ENCODE measurements around the gene DCBLD2. TPM values are rescaled to one million over a fixed set of nuclear protein-coding genes. Genes with fewer than 3 reads are reported as not detected.

DCBLD2 gene
- total and polyA plus RNA-seq, 2 experiments from 2014 or later = 68.3 to 203 TPM

DNA sequence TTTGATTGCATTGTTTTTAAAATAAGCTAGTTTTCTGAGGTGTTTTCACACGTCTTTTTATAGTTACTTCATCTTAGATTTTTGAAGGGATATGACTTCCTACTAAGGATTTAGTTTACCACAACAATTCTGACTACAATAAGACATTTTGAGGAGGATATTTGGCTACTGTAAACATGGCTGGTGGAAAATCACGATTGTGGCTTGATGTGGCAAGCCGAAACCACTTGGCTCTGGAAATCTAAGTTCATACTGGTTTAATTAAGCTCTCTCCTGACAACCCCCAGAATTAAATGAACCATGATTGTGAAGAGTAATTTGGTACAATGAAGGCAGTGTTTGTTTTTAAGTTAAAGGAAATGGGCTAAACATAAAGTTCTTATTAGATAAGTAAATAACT lies 107.5 kb downstream of the DCBLD2 start:
- WGBS, 2 experiments (ENCODE audit: low coverage in 1 of 2, low lambda C conversion rate in 2 of 2, missing lambda C conversion rate in 2 of 2) = 16 to 22% methylated on average over 3 of the region's 3 CpGs
- H3K27me3 ChIP-seq (replicated peaks; ENCODE audit: insufficient read depth) = no peaks in the 10 kb centered on the region
- H3F3A ChIP-seq (ENCODE audit: insufficient read depth) = peaks cover 93% of the 10 kb centered on the region
- no peaks in the 10 kb centered on the region for H3K9me2 ChIP-seq (ENCODE audit: insufficient read depth)
- TF ChIP-seq EZH2 (IDR thresholded peaks at IDR 0.05; ENCODE audit: insufficient read depth, poor library complexity, severe bottlenecking) = no peak
- no peak for TF ChIP-seq EZH2phosphoT487 (IDR thresholded peaks at IDR 0.05; ENCODE audit: insufficient read depth, low read depth)
- no peak overlapping the region for H2AFZ ChIP-seq
- H3K27ac ChIP-seq = no peak overlapping the region
- no peak overlapping the region for H3K9ac ChIP-seq
- no peak overlapping the region for H3K4me3 ChIP-seq
- in situ Hi-C loops (cut with MboI) = no loop called here
- DNase-seq = peak; percentile 26
- no peaks in the 10 kb centered on the region for H3K9me3 ChIP-seq (ENCODE audit: low read depth)
- no peak overlapping the region for H3K4me2 ChIP-seq (ENCODE audit: unreplicated experiment)
- no peaks in the 10 kb centered on the region for H3K79me2 ChIP-seq (ENCODE audit: insufficient read depth)
- peaks cover 44% of the 10 kb centered on the region for H3K36me3 ChIP-seq (ENCODE audit: low read depth)
- 0 out of 2 replicates have a peak, but pooled peaks cover 7% of the 10 kb centered on the region for H3K4me1 ChIP-seq (ENCODE audit: insufficient read depth)
- H4K20me1 ChIP-seq (ENCODE audit: insufficient read depth) = no peaks in the 10 kb centered on the region

GRCh38 chr3:98791341-98792325 lies 109.9 kb downstream of the DCBLD2 start:
- no peaks in the 10 kb centered on the region for H4K20me1 ChIP-seq (ENCODE audit: insufficient read depth)
- no peak overlapping the region for H3K27ac ChIP-seq
- H3K36me3 ChIP-seq (ENCODE audit: low read depth) = peaks cover 22% of the 10 kb centered on the region
- H3K9me3 ChIP-seq (ENCODE audit: low read depth) = no peaks in the 10 kb centered on the region
- no peak overlapping the region for H3K9ac ChIP-seq
- WGBS, 2 experiments (ENCODE audit: low coverage in 1 of 2, low lambda C conversion rate in 2 of 2, missing lambda C conversion rate in 2 of 2) = 77 to 78% methylated on average over 7 of the region's 7 CpGs
- H3F3A ChIP-seq (ENCODE audit: insufficient read depth) = peaks cover 94% of the 10 kb centered on the region
- no peak overlapping the region for H3K4me3 ChIP-seq
- TF ChIP-seq EZH2 (IDR thresholded peaks at IDR 0.05; ENCODE audit: insufficient read depth, poor library complexity, severe bottlenecking) (no peak), EZH2phosphoT487 (IDR thresholded peaks at IDR 0.05; ENCODE audit: insufficient read depth, low read depth) (no peak)
- peaks cover 10% of the 10 kb centered on the region for H3K4me1 ChIP-seq (ENCODE audit: insufficient read depth)
- in situ Hi-C loops (cut with MboI) = no loop called here
- DNase-seq = peak; percentile 34
- H2AFZ ChIP-seq = no peak overlapping the region
- H3K79me2 ChIP-seq (ENCODE audit: insufficient read depth) = no peaks in the 10 kb centered on the region
- no peaks in the 10 kb centered on the region for H3K9me2 ChIP-seq (ENCODE audit: insufficient read depth)
- H3K4me2 ChIP-seq (ENCODE audit: unreplicated experiment) = no peak overlapping the region
- H3K27me3 ChIP-seq (replicated peaks; ENCODE audit: insufficient read depth) = no peaks in the 10 kb centered on the region

GRCh38 chr3:98788651-98789050 lies 112.8 kb downstream of the DCBLD2 start:
- TF ChIP-seq EZH2 (IDR thresholded peaks at IDR 0.05; ENCODE audit: insufficient read depth, poor library complexity, severe bottlenecking) (no peak), EZH2phosphoT487 (IDR thresholded peaks at IDR 0.05; ENCODE audit: insufficient read depth, low read depth) (no peak)
- peak; percentile 14 for DNase-seq
- Histone ChIP-seq H3K4me2 (ENCODE audit: unreplicated experiment) (no peak overlapping the region), H3K4me1 (ENCODE audit: insufficient read depth) (peaks cover 31% of the 10 kb centered on the region), H3K9ac (no peak overlapping the region), H3K4me3 (no peak overlapping the region), H3K36me3 (ENCODE audit: low read depth) (no peaks in the 10 kb centered on the region), H3K27me3 (replicated peaks; ENCODE audit: insufficient read depth) (no peaks in the 10 kb centered on the region), H3K27ac (no peak overlapping the region), H3F3A (ENCODE audit: insufficient read depth) (peaks cover 92% of the 10 kb centered on the region), H3K9me3 (ENCODE audit: low read depth) (no peaks in the 10 kb centered on the region), H3K79me2 (ENCODE audit: insufficient read depth) (no peaks in the 10 kb centered on the region), H4K20me1 (ENCODE audit: insufficient read depth) (no peaks in the 10 kb centered on the region), H2AFZ (no peak overlapping the region), H3K9me2 (ENCODE audit: insufficient read depth) (no peaks in the 10 kb centered on the region)
- in situ Hi-C loops (cut with MboI) = no loop called here
- 23 to 26% methylated on average over 2 of the region's 2 CpGs for whole genome bisulfite sequencing, 2 experiments (ENCODE audit: low coverage in 1 of 2, low lambda C conversion rate in 2 of 2, missing lambda C conversion rate in 2 of 2)

DNA sequence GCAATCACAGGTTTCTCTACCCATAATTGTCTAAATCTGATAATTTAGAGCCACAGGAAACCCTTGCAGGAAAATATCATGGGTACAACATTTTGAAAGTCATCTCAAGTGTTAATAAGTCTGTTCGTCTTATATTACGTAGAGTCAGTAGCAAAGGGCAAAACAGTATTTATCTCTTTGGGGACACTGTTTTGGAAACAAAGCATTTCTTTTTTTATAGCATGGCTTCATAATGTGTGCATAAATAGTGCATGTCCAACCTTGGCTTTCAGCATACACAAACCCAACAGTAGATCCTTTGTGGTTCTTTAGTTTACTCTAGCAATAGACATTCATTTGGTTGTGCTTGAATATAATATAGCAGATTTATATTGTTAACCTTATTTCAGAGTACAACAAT lies 114.3 kb downstream of the DCBLD2 start:
- H3K79me2 ChIP-seq (ENCODE audit: insufficient read depth) = no peaks in the 10 kb centered on the region
- no peak for TF ChIP-seq EZH2 (IDR thresholded peaks at IDR 0.05; ENCODE audit: insufficient read depth, poor library complexity, severe bottlenecking)
- TF ChIP-seq EZH2phosphoT487 (IDR thresholded peaks at IDR 0.05; ENCODE audit: insufficient read depth, low read depth) = no peak
- no peak overlapping the region for H3K4me2 ChIP-seq (ENCODE audit: unreplicated experiment)
- H3K27me3 ChIP-seq (replicated peaks; ENCODE audit: insufficient read depth) = no peaks in the 10 kb centered on the region
- in situ Hi-C loops (cut with MboI) = no loop called here
- H4K20me1 ChIP-seq (ENCODE audit: insufficient read depth) = no peaks in the 10 kb centered on the region
- peaks cover 79% of the 10 kb centered on the region for H3F3A ChIP-seq (ENCODE audit: insufficient read depth)
- H3K9ac ChIP-seq = no peak overlapping the region
- no peak overlapping the region for H3K4me3 ChIP-seq
- H2AFZ ChIP-seq = no peak overlapping the region
- DNase-seq = no peak
- H3K4me1 ChIP-seq (ENCODE audit: insufficient read depth) = peaks cover 30% of the 10 kb centered on the region
- no peak overlapping the region for H3K27ac ChIP-seq
- no peaks in the 10 kb centered on the region for H3K36me3 ChIP-seq (ENCODE audit: low read depth)
- no peaks in the 10 kb centered on the region for H3K9me2 ChIP-seq (ENCODE audit: insufficient read depth)
- 90 to 95% methylated on average over 2 of the region's 2 CpGs for WGBS, 2 experiments (ENCODE audit: low coverage in 1 of 2, low lambda C conversion rate in 2 of 2, missing lambda C conversion rate in 2 of 2)
- no peaks in the 10 kb centered on the region for H3K9me3 ChIP-seq (ENCODE audit: low read depth)

All from GM23248 (cell line).